ENCODE data around the gene MGAT5B.

DNA sequence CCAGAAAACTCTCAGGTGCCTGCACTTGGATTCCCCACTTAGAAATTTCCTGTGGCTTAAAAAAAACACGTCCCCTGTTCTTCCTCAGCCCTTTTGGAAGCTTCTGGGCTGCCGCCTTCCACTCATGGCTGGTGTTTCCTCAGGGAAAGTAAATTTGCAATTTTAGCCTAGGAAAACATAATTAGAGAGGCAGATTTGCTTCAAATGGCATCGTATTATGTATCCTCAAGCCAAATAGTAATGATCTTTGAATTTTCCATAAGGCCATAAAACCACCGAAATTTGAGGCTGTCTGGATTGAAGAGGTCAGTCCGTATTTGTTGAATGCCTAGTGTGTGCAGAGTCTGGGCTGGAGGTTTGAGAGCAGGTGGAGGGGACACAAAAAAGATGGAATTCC, 17.7 kb downstream of the MGAT5B start:
- TF ChIP-seq POLR2A (IDR thresholded peaks at IDR 0.05; ENCODE audit: low read depth, low read length): no peak
- no peak for TF ChIP-seq TAF1 (IDR thresholded peaks at IDR 0.05; ENCODE audit: low read depth, low read length)

Measured in GM12891 (cell line).